Measurements from ENCODE around the gene ATG4C. TPM values are rescaled to one million over a fixed set of nuclear protein-coding genes. Genes with fewer than 3 reads are reported as not detected.
"Not testable (repeated sequence)": the region's sequence is repeated elsewhere in the genome, so short reads cannot be mapped to it uniquely, and the experiment has no call there.

Gene ATG4C
- total RNA-seq, 2 donors from 2014 or later, result 23.8 to 32.8 TPM

- WGBS, 2 experiments (ENCODE audit: insufficient coverage in 1 of 2, insufficient read length in 1 of 2), result 91 to 94% methylated on average over 2 to 3 of the region's 4 CpGs
- Mint-ChIP-seq H3K4me1 (no peaks in the 10 kb centered on the region), H3K4me3 (no peak overlapping the region), H3K9me3 (peaks cover 12% of the 10 kb centered on the region), H3K27me3 (ENCODE audit: insufficient read depth) (no peaks in the 10 kb centered on the region), H3K36me3 (ENCODE audit: low read depth) (peaks cover 36% of the 10 kb centered on the region), H3K27ac (no peak overlapping the region)
- H3K36me3 ChIP-seq (ENCODE audit: control insufficient read depth, insufficient read depth, low read length), result peaks cover 3% of the 10 kb centered on the region
- no peak for DNase-seq
- H3K4me3 ChIP-seq (ENCODE audit: low read length), result no peak overlapping the region
- no peak for TF ChIP-seq CTCF (conservative IDR thresholded peaks at IDR 0.05)
- no peaks in the 10 kb centered on the region for H3K9me3 ChIP-seq (ENCODE audit: control insufficient read depth, low read length)
- no peak overlapping the region for H3K27ac ChIP-seq (ENCODE audit: low read depth, low read length)
- H3K4me1 ChIP-seq (ENCODE audit: control insufficient read depth, insufficient read depth, low read length), result no peaks in the 10 kb centered on the region
- no peaks in the 10 kb centered on the region for H3K27me3 ChIP-seq (ENCODE audit: control insufficient read depth, insufficient read depth, low read length, poor library complexity, severe bottlenecking)
- no peak overlapping the region for H3K9ac ChIP-seq (ENCODE audit: extremely low read depth, low read length, poor library complexity, severe bottlenecking)
These were observed 39.6 kb downstream of the ATG4C start for GRCh38 chr1:62823556-62823955.

DNA sequence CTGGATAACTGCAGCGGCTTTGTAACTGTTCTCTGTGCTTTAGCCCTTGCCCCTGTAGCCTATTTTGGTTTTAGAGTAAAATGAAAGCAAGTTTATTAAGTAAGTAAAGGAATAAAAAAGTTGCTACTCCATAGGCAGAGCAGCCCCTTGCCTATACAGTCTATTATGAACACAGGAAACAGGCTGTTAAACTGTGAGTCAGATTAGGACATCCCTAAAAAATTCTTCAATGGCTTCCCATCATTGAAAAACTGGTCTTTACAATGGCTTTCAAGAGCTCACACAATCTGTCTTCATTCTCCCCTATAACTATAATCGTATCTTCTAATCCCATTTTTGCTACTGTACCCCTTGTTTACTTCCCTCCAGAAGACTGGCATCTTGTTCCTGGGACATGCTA, 43.0 kb downstream of the ATG4C start:
- no peak overlapping the region for H3K27ac ChIP-seq (ENCODE audit: low read depth, low read length)
- Mint-ChIP-seq H3K4me3 (no peak overlapping the region), H3K9me3 (peaks cover 12% of the 10 kb centered on the region), H3K4me1 (no peaks in the 10 kb centered on the region), H3K27ac (peak overlapping the region; percentile 8), H3K27me3 (ENCODE audit: insufficient read depth) (no peaks in the 10 kb centered on the region), H3K36me3 (ENCODE audit: low read depth) (peaks cover 39% of the 10 kb centered on the region)
- H3K9ac ChIP-seq (ENCODE audit: extremely low read depth, low read length, poor library complexity, severe bottlenecking), result no peak overlapping the region
- H3K9me3 ChIP-seq (ENCODE audit: control insufficient read depth, low read length), result no peaks in the 10 kb centered on the region
- no peak overlapping the region for H3K4me3 ChIP-seq (ENCODE audit: low read length)
- no peaks in the 10 kb centered on the region for H3K4me1 ChIP-seq (ENCODE audit: control insufficient read depth, insufficient read depth, low read length)
- WGBS, 2 experiments (ENCODE audit: insufficient coverage in 1 of 2, insufficient read length in 1 of 2), result 89 to 90% methylated on average over 1 to 2 of the region's 2 CpGs
- no peak for DNase-seq
- TF ChIP-seq CTCF (conservative IDR thresholded peaks at IDR 0.05), result no peak
- no peaks in the 10 kb centered on the region for H3K27me3 ChIP-seq (ENCODE audit: control insufficient read depth, insufficient read depth, low read length, poor library complexity, severe bottlenecking)
- no peaks in the 10 kb centered on the region for H3K36me3 ChIP-seq (ENCODE audit: control insufficient read depth, insufficient read depth, low read length)

DNA sequence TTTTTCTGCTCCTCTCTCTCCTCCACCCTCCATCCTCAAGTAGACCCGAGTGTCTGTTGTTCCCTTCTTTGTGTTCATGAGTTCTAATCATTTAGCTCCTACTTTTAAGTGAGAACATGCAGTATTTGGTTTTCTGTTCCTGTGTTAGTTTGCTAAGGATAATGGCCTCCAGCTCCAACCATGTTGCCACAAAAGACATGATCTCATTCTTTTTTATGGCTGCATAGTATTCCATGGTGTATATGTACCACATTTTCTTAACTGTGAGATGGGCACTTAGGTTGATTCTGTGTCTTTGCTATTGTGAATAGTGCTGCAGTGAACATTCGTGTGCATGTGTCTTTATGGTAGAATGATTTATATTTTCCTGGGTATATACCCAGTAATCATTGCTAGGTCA, 43.9 kb downstream of the ATG4C start:
- H3K4me1 Mint-ChIP-seq; H3K27ac ChIP-seq (ENCODE audit: low read depth, low read length); H3K36me3 ChIP-seq (ENCODE audit: control insufficient read depth, insufficient read depth, low read length); H3K4me1 ChIP-seq (ENCODE audit: control insufficient read depth, insufficient read depth, low read length); H3K27me3 ChIP-seq (ENCODE audit: control insufficient read depth, insufficient read depth, low read length, poor library complexity, severe bottlenecking); H3K4me3 Mint-ChIP-seq; H3K27ac Mint-ChIP-seq; H3K9me3 ChIP-seq (ENCODE audit: control insufficient read depth, low read length); H3K9ac ChIP-seq (ENCODE audit: extremely low read depth, low read length, poor library complexity, severe bottlenecking); DNase-seq; H3K4me3 ChIP-seq (ENCODE audit: low read length); H3K27me3 Mint-ChIP-seq (ENCODE audit: insufficient read depth): not testable (repeated sequence)
- 83 to 92% methylated on average over 1 to 2 of the region's 2 CpGs for WGBS, 2 experiments (ENCODE audit: insufficient coverage in 1 of 2, insufficient read length in 1 of 2)
- Mint-ChIP-seq H3K9me3 (peaks cover 12% of the 10 kb centered on the region), H3K36me3 (ENCODE audit: low read depth) (peaks cover 39% of the 10 kb centered on the region)

GRCh38 chr1:62832276-62832675, 48.3 kb downstream of the ATG4C start:
- Histone ChIP-seq H3K27me3 (ENCODE audit: control insufficient read depth, insufficient read depth, low read length, poor library complexity, severe bottlenecking) (no peaks in the 10 kb centered on the region), H3K9me3 (ENCODE audit: control insufficient read depth, low read length) (no peaks in the 10 kb centered on the region), H3K9ac (ENCODE audit: extremely low read depth, low read length, poor library complexity, severe bottlenecking) (no peak overlapping the region), H3K36me3 (ENCODE audit: control insufficient read depth, insufficient read depth, low read length) (peaks cover 6% of the 10 kb centered on the region), H3K27ac (ENCODE audit: low read depth, low read length) (no peak overlapping the region), H3K4me3 (ENCODE audit: low read length) (no peak overlapping the region), H3K4me1 (ENCODE audit: control insufficient read depth, insufficient read depth, low read length) (no peaks in the 10 kb centered on the region)
- no peaks in the 10 kb centered on the region for H3K27me3 Mint-ChIP-seq (ENCODE audit: insufficient read depth)
- peaks cover 20% of the 10 kb centered on the region for H3K36me3 Mint-ChIP-seq (ENCODE audit: low read depth)
- peak; percentile 49 for DNase-seq
- H3K9me3 Mint-ChIP-seq, result peaks cover 7% of the 10 kb centered on the region
- TF ChIP-seq CTCF (conservative IDR thresholded peaks at IDR 0.05), result peak; percentile 27
- no peaks in the 10 kb centered on the region for H3K4me1 Mint-ChIP-seq
- WGBS, 2 experiments (ENCODE audit: insufficient coverage in 1 of 2, insufficient read length in 1 of 2), result 50 to 68% methylated on average over 2 to 5 of the region's 5 CpGs
- H3K27ac Mint-ChIP-seq, result no peak overlapping the region
- H3K4me3 Mint-ChIP-seq, result no peak overlapping the region

Data from endodermal cell (in vitro differentiated cells).